Neural cell (in vitro differentiated cells): ENCODE results near the gene EXOC2.

Experiments
- EZH2 ChIP-seq: fragments of 200-600, 300-800 bp; shearing (Covaris generic), sonication (generic); IDR thresholded peaks from 2 replicates; pipeline ENCODE4 v1.6.1; 2014; ENCODE audit warnings: antibody characterized with exemption, low read length, borderline replicate concordance, mild to moderate bottlenecking; ENCODE audit not compliant: insufficient read depth, poor library complexity, severe bottlenecking
- RAD21 ChIP-seq: fragments of 450-650 bp; conservative IDR thresholded peaks from 2 replicates; pipeline ENCODE4 v1.6.1; 2014; ENCODE audit warnings: antibody characterized with exemption, mild to moderate bottlenecking, moderate library complexity
- TAF1 ChIP-seq: IDR thresholded peaks from 2 replicates; pipeline ENCODE4 v1.6.1; 2012; ENCODE audit warnings: low read depth
- TF ChIP-seq, protein P1 (sequence below): IDR thresholded peaks from 2 replicates; pipeline ENCODE4 v1.6.1; 2012; ENCODE audit warnings: borderline replicate concordance
- TF ChIP-seq, protein P2 (sequence below): fragments of 450-650 bp; IDR thresholded peaks from 2 replicates; pipeline ENCODE4 v1.5.1; 2014; ENCODE audit warnings: antibody characterized with exemption, mild to moderate bottlenecking, moderate library complexity; ENCODE audit not compliant: poor library complexity, severe bottlenecking

DNA sequence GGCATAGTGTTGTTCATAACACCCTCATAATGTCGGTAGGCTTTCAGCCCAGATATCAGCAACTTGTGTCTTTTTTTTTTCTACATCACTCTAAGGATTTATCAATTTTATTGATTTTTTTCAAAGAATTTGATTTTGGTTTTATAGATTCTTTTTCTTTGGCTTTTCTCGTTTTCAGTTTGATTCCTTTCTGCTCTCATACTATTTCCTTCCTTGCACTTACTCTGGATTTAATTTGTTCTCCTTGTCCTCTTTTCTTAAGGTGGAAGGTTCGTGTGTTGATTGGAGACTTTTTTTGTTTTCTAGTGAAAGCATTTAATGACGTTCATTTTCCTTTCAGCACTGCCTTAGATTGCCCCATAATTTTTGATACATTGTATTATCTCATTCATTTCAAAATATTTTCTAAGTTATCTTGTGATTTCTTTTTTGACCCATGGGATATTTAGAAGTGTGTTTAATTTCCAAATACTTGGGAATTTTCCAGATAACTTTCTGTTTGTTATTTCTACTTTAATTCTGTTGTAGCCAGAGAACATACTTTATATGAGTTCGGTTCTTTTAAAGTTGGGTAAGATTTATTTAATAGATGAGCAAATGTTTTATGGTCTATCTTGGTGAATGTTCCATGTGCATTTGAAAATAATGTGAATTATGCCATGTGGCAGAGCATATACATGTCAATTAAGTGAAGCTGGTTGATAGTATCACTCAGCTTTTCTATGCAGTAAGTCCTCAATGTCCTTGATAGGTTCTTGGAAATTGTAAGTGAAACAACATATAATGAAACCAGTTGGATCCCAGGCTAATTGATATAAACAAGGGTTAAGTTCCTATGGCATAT is 238.6 kb downstream of the EXOC2 start:
- TF ChIP-seq TAF1 (no peak), EZH2 (no peak), RAD21 (no peak)
- TF ChIP-seq, protein P1, sequence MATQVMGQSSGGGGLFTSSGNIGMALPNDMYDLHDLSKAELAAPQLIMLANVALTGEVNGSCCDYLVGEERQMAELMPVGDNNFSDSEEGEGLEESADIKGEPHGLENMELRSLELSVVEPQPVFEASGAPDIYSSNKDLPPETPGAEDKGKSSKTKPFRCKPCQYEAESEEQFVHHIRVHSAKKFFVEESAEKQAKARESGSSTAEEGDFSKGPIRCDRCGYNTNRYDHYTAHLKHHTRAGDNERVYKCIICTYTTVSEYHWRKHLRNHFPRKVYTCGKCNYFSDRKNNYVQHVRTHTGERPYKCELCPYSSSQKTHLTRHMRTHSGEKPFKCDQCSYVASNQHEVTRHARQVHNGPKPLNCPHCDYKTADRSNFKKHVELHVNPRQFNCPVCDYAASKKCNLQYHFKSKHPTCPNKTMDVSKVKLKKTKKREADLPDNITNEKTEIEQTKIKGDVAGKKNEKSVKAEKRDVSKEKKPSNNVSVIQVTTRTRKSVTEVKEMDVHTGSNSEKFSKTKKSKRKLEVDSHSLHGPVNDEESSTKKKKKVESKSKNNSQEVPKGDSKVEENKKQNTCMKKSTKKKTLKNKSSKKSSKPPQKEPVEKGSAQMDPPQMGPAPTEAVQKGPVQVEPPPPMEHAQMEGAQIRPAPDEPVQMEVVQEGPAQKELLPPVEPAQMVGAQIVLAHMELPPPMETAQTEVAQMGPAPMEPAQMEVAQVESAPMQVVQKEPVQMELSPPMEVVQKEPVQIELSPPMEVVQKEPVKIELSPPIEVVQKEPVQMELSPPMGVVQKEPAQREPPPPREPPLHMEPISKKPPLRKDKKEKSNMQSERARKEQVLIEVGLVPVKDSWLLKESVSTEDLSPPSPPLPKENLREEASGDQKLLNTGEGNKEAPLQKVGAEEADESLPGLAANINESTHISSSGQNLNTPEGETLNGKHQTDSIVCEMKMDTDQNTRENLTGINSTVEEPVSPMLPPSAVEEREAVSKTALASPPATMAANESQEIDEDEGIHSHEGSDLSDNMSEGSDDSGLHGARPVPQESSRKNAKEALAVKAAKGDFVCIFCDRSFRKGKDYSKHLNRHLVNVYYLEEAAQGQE, result no peak
- TF ChIP-seq, protein P2, sequence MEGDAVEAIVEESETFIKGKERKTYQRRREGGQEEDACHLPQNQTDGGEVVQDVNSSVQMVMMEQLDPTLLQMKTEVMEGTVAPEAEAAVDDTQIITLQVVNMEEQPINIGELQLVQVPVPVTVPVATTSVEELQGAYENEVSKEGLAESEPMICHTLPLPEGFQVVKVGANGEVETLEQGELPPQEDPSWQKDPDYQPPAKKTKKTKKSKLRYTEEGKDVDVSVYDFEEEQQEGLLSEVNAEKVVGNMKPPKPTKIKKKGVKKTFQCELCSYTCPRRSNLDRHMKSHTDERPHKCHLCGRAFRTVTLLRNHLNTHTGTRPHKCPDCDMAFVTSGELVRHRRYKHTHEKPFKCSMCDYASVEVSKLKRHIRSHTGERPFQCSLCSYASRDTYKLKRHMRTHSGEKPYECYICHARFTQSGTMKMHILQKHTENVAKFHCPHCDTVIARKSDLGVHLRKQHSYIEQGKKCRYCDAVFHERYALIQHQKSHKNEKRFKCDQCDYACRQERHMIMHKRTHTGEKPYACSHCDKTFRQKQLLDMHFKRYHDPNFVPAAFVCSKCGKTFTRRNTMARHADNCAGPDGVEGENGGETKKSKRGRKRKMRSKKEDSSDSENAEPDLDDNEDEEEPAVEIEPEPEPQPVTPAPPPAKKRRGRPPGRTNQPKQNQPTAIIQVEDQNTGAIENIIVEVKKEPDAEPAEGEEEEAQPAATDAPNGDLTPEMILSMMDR, result no peak
